DMS114 treated with DMSO at 0.1 percent for 48 hours (cell line): ENCODE results near the gene CCDC88A.
A peak's percentile ranks its signal among the peaks of the same experiment; 100 is the strongest.

Experiments used
- DNase-seq: peaks from one replicate; lab custom pipeline; 2025; ENCODE audit not compliant: unreplicated experiment; lab: John Stamatoyannopoulos, UW

Gene CCDC88A

DNA sequence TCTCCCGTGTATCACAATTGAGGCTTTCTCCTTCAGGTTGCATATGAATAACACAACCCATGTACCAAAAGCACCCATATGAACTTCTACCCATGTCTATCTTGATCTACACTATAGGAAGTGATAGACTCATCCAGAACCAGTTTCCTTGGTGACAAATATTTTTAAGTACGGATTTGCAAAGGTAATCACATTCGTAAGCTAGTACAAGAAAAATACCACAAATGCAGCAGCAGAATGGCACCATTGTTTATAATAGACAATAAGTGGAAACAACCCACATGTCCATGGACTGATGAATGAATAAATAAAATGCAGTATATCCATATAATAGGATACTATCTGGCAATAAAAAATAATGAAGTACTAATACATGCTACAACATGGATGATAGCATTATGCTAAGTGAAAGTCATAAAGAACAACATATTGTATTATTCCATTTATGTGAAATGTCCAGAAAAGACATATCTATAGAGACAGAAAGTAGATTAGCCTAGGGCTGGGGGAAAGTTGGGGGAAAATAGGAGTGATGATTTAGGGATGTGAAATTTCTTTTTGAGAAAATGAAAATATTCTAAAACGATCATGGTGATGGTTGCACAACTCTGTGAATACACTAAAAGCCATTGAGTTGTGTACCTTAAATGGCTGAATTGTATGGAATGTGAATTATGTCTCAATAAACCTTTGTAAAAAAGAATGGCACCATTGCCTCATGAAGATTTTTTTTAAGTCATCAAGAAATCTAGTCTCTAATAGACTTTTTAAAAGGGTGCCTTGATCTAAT is 3.4 kb upstream of the CCDC88A start:
- no peak for DNase-seq

- no peak for DNase-seq
These were observed 1.7 kb upstream of the CCDC88A start for GRCh38 chr2:55421326-55421725.

DNA sequence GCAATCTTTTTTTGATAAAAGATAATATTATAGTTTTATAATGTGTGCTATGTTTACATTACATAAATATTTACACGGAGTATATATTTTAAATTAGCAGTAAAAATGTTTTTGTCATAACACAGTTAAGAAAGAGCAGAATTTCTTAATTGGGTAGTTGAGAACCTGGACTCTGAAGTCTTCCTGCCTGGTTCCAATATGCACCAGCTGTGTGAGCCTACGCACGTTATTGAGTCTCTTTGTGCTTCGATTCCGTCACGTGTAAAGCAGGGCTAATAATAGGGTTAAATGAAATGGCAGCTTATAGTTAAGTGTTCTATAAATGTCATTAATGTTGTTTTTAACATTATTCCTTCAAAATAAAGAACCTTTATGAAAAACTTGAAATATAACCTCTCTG is 1.2 kb upstream of the CCDC88A start:
- DNase-seq: no peak

GRCh38 chr2:55420439-55420725 is 726 bp upstream of the CCDC88A start:
- DNase-seq: no peak

DNA sequence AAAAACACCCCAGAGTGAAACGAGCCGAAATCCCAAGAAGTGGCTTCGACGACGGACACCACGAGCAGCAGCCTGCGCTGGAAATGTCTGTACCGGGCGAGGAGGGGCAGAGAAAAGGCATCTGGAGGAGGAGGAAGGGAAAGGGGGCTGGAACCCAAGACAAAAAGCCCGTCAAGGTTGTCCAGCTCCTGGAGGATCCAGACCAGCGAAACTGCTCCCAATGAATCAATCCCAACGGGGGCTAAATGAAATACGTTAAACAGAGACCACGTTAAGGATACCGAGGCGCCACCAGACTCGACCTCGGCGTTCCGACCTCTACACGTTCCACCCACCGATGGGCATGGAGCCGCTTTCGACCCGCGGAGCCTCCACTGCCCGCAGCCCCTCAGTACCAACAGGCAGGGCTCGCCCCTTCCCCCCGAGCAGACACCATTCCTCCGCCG is 400 bp downstream of the CCDC88A start:
- peak; percentile 34 for DNase-seq

DNA sequence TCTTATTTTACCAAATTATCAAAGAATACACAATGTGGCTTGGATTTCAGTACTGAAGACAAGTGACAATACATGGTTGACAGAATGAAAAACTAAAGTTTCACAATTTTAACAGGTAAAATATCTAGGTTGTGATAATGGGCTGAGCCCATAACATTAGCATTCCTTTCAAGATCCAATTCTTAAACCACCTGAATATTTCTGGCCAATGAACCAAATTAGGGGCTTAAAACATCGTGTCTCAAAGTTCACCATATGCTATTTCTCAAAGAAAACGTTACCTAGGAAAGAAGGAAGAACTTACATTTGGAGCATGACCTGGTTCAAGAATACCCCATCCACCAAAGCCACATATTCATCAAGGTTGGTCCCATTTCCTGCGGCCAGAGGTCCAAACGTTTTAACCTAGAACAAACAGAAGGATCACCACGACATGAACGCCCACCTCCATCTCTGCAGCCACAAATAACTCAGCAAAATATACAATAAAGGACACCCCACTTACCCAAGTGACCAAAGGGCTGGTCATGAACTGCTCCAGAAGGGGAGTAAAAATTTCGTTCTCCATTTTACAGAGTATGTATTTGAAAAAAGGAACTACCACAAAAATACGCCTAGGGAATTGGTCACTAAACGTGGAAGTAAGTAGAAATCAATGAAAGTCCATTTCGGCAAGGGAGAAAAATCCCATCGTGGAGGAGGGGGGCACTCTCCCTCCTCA is 984 bp downstream of the CCDC88A start:
- no peak for DNase-seq

DNA sequence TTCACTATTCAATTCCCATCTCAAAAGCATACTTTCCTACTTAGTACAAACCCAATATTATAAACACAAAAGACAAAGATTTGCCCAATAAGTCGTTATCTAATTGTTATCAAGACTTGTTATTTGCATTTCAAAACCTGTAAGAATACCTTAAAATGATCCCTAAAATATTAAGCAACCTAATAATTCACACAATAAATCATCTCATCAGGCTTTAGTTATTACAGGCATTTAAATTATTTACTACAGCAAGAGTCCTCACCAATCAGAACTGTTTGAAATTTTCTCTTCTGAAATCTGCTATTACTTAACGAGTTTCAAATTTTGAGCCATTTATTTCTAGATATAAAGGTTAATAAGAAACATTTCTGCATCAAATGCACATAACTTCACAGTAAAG is 1.6 kb downstream of the CCDC88A start:
- DNase-seq: no peak

DNA sequence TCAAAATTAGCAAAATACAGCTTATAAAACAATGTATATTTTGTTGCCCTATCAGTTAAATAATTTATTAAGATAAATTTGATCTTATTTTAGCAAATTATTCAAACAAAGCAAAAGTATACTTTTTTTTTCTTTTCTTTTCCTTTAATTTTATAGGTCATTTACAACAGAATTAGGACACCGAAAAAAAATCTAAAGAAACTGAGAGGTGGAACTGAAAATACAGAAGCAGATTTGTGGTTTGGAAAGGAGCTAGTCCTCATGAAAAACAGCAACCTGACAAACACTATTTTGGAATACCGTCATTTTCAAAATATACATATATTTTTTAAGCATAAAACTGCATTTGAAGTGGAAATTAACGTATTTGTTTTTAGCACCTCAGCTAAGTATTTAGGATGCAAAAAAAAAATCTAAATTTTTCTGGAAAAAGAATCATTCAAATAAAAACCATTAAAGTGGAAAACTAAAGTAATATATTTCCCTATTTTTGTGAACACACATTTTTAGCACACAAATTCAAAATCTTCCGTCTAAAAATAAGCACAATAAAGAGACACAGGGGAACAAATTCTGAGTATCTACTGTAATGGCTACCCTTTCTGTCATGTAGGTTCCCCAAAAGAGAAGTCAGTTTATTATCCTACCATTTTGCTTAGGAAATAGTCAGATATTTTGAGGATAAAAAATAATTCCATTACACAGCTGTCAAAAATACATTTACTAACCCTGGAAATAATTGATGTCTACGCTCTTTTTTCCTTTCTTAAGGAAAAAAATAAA is 2.7 kb downstream of the CCDC88A start:
- DNase-seq: no peak

GRCh38 chr2:55415300-55415699 is 4.4 kb downstream of the CCDC88A start:
- no peak for DNase-seq

GRCh38 chr2:55408918-55409868 is 10.5 kb downstream of the CCDC88A start:
- DNase-seq: no peak

DNA sequence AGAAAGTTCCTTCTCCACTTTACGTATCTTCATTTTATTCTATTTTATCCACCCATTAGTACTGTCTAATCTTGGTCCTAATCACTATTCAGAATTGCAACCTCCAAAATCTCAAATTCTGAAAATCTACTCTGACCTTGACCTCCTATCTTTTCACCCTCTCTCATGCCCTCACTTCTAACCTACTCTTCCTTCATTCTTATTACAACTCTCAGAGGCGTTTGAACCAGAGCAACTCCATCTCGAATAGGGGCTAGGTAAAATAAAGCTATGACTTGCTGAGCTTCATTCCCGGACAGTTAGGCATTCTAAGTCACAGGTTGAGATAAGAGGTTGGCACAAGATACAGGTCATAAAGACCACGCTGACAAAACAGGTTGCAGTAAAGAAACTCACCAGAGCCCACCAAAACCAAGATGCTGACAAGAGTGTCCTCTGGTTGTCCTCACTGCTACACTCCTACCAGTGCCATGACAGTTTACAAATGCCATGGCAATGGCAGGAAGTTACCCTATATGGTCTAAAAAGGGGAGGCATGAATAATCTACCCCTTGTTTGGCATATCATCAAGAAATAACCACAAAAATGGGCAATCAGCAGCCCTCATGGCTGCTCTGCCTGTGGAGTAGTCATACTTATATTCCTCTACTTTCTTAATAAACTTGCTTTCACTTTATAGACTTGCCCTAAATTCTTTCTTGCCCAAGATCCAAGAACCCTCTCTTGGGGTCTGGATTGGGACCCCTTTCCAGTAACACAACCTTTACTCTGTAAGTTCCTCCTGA is 11.4 kb downstream of the CCDC88A start:
- DNase-seq: no peak

DNA sequence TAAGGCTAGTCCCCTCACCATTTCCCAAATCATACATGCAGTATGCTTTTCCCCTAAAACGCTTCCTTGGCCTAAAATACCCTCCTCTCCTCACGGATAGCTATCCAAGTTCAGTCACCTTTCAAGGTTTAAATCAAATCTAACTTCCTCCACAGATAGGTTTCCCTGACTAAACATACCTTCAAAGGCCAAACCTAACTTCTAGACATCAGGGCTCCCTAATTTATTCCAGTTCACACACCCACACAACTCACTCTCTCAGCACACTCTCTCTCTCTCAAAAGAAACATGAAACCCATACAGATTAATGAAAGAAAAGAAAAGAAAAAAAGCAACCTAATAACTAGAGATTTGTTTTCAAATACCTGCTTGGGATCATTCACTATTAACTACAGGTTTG is 14.5 kb downstream of the CCDC88A start:
- no peak for DNase-seq

DNA sequence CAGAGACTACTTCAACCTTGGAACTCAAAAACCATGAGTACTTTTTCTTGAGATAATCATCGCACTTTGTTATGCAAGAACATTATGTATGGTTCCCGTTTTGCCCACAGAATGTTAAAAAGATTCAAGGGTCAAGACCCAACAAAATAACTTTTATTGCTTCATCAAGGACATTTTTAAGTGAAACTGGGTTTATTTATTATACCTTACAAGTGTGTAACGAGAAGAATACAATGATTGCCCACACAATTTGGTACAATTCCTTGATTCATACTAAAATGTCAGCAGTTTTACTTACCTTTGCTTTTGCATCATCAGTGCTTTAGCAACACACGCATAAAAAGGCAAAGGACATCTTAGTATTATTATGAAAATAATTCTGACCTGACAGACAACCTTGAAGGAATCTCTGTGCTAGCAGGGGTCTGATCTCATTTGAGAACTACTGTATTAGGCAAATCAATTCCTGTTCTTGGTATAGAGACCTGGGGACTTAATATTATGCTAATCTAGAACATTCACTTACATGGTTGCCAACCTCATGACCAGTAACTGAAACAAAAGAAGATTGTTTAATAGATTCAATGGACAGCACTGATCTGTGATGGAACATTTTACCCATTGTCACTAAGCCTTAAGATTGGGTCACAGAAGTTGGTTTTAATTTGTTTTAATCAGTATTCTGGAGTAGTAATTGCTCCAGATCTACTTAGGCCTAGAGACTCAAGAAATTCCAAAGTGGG is 16.2 kb downstream of the CCDC88A start:
- DNase-seq: no peak

DNA sequence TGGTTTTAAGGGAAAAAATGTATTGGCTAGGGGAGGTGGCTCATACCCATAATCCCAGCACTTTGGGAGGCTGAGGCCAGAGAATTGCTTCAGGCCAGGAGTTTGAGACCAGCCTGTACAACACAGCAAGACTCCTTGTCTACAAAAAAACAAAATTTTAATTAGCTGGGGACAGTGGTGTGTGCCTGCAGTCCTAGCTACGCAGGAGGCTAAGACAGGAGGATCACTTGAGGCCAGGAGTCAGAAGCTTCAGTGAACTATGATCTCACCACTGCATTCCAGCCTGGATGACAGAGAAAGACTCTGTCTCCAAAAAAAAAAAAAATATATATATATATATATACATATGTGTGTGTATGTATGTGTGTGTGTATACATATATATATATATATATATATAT is 18.5 kb downstream of the CCDC88A start:
- DNase-seq: no peak

DNA sequence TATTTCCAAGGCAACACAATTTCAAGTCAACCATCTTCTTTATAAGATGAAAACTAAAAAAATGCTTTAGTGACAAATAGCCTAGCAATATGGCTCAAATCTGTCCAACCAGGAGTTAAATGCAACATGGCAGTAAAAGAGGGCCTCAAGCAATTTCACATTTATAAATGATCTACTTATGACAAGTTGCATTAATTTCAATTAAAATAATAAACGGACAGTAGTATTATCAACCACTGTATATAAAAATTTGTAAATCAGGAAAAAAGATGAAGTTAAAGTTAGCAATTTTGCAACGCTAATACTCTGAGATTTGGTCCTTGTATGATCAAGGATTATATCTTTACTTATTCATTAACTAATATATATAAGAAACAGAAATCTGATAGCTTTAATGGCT is 19.3 kb downstream of the CCDC88A start:
- no peak for DNase-seq

- DNase-seq: no peak
These were observed 19.8 kb downstream of the CCDC88A start for GRCh38 chr2:55399815-55400214.

- no peak for DNase-seq
These were observed 23.7 kb downstream of the CCDC88A start for GRCh38 chr2:55395724-55396605.

GRCh38 chr2:55391615-55392242 is 27.9 kb downstream of the CCDC88A start:
- no peak for DNase-seq
